Ovary (tissue), 3 donors: ENCODE measurements around the gene SCAMP2.

ENCODE experiments used
- POLR2A ChIP-seq: fragments of 450-650 bp; IDR thresholded peaks from one replicate; pipeline ENCODE4 v1.6.1; 2017; ENCODE audit warnings: antibody characterized with exemption, mild to moderate bottlenecking, moderate library complexity
- TF ChIP-seq, protein P1 (sequence below), 3 donors: fragments of 450-650 bp in 2 of 3; fragments of 200-600 bp in 1 of 3; IDR thresholded peaks; one replicate each; pipeline versions ENCODE4 v1.5.1 to v1.8.0; 2016 to 2022; ENCODE audit warnings: antibody characterized with exemption in 3 of 3, mild to moderate bottlenecking in 1 of 3
- donor health status: DM: no; HTN: no; CAD: no.

DNA sequence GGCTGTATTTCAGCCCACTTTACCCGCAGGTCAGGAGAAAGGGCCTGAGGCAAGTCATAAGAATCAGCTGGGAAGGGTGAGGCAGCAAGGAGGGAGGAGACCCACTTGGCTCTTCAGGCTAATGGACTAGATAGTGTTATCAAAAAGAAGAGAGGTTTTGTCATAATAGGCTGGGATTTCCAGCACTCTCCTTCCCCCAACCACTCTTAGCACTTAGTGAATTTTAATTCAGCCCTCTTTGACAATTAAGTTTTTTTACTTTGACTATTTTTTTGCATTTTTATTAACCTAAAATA lies 17.4 kb upstream of the SCAMP2 start:
- no peak for TF ChIP-seq POLR2A
- TF ChIP-seq, protein P1, sequence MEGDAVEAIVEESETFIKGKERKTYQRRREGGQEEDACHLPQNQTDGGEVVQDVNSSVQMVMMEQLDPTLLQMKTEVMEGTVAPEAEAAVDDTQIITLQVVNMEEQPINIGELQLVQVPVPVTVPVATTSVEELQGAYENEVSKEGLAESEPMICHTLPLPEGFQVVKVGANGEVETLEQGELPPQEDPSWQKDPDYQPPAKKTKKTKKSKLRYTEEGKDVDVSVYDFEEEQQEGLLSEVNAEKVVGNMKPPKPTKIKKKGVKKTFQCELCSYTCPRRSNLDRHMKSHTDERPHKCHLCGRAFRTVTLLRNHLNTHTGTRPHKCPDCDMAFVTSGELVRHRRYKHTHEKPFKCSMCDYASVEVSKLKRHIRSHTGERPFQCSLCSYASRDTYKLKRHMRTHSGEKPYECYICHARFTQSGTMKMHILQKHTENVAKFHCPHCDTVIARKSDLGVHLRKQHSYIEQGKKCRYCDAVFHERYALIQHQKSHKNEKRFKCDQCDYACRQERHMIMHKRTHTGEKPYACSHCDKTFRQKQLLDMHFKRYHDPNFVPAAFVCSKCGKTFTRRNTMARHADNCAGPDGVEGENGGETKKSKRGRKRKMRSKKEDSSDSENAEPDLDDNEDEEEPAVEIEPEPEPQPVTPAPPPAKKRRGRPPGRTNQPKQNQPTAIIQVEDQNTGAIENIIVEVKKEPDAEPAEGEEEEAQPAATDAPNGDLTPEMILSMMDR (IDR thresholded peaks at IDR 0.05): no peak
